GM10847 (cell line): ENCODE measurements around the gene SPPL3.

Experiments used
- POLR2A ChIP-seq: IDR thresholded peaks from 2 replicates; pipeline ENCODE4 v1.6.1; 2011; ENCODE audit not compliant: insufficient read length; ENCODE audit errors: extremely low read depth

SPPL3 gene

DNA sequence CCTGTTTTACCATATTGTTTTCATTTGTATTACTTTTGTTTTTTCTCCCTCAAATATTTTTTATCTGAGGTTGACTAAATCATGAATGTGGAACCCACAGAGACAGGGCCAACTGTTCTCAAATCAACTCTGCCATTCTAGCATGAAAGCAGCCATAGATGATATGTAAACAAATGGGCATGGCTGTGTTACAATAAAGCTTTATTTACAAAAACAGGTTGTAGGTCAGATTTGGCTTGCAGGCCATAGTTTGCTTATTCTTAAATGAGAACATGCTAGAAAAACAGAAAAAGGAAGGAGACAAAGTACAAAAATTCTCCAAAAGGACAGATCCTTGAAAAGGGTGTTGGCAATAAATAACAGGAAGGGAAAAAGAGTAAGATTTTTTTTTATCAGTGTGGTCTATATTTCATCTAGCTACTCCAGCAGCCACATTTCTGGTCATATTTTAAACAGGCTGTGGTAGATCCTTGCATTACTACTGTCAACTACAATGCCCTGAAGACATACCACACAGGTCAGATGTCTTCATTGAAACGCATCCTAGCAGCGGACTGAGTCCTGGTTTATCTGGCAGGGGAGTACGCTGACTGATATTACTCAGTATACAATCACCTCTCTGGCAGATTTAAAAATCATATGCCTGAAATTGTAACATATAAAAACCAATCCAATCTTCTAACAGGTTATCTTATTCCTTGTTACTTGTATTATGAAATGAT is 42.9 kb downstream of the SPPL3 start:
- no peak for TF ChIP-seq POLR2A

DNA sequence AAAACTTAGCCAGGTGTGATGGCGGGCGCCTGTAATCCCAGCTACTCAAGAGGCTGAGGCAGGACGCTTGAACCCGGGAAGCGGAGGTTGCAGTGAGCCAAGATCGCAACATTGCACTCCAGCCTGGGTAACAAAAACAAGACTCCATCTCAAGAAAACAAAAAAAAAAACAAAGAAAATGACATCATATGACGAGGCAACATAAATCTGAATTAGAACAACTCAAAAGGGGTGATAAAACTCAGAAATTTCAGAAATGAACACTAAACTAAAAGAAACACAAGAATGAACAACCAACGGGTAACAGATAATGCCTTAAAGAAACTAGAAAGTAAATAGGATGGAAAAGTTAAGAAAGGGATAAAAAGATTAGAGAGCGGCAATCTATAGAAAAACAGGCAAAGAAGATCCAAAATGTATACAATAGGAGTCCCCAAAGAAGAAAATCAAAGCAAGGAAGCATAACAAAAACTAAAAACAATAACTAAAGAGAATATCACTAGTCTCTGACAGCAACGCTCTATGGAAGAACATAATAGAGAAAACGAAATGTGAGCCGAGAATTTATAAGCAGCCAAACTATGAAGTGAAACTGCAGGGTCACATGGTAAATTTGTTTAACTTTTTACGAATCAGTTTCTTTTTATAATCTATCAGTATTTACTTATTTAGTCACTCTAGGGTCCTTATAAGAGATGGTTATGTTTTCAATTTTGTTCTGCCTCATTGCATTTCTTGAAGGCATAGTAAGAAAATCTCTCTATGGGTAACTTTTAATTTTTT is 45.7 kb downstream of the SPPL3 start:
- TF ChIP-seq POLR2A, result no peak

- no peak for TF ChIP-seq POLR2A
These were observed 47.2 kb downstream of the SPPL3 start for GRCh38 chr12:120856980-120857379.

DNA sequence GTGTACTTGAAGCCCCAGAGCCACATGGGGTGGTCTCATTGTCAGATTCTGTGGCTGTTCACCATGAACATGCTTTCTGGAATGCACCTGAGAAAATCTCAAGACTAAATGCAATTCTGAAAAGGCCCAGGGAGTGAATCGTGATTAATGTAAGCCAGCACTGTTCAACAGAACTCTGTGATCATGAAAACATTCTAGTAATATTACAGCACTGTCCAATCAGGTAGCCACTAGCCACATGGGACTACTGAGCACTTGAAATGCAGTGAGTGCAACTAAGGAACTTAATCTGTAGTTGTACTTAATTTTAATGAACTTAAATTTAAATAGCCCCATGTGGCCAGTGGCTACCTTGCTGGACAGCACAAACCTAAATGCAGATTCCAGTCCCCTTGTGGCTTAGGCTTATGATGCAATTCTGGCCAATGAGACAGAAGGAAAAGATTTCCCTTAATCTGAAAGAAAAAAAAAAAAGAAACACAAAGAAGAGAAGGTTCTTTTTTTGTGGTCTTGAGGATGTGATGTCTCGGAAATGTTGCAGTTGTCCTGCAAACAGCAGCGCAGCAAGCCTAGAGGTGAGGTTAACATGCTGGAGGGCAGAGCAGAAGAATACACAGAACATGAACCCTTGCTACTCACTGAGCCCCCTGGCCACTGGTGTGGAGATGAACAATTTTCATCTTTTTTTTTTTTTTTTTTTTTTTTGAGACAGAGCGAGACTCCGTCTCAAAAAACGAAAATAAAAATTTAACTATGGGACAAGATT is 48.2 kb downstream of the SPPL3 start:
- TF ChIP-seq POLR2A, result no peak

- TF ChIP-seq POLR2A, result no peak
These were observed 49.4 kb downstream of the SPPL3 start for GRCh38 chr12:120854804-120855203.

GRCh38 chr12:120853188-120853587 is 51.0 kb downstream of the SPPL3 start:
- TF ChIP-seq POLR2A, result no peak

- TF ChIP-seq POLR2A, result no peak
These were observed 52.2 kb downstream of the SPPL3 start for GRCh38 chr12:120851944-120852343.

DNA sequence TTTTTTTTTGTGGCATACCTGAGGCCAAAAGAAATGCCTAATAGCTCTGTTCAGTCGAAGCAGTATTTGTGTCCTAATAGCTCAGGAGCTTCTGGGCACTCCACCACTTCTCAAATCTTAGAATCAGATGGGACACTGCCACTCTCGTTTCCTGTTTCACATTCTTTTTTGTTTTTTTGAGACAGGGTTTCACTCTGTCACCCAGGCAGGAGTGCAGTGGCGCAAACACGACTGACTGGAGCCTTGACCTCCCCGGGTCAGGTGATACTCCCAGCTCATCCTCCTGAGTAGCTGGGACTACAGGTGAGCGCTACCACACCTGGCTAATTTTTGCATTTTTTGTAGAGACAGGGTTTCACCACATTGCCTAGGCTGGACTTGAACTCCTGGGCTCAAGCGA is 52.7 kb downstream of the SPPL3 start:
- TF ChIP-seq POLR2A, result no peak

GRCh38 chr12:120849765-120850164 is 54.4 kb downstream of the SPPL3 start:
- TF ChIP-seq POLR2A, result no peak

- no peak for TF ChIP-seq POLR2A
These were observed 56.3 kb downstream of the SPPL3 start for GRCh38 chr12:120847814-120848213.

DNA sequence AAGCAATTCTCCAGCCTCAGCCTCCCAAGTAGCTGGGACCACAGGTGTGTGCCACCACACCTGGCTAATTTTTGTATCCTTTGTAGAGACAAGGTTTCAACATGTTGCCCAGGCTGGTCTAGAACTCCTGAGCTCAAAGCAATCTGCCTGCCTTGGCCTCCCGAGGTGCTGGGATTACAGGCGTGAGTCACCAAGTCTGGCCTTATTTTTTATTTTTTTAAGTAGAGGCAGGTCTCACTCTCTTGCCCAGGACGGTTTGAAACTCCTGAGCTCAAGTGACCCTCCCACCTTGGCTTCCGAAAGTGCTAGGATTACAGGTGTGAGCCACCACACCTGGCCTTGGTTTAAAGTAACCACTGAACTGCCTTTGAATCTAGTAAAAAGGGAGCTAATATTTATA is 56.8 kb downstream of the SPPL3 start:
- no peak for TF ChIP-seq POLR2A

- TF ChIP-seq POLR2A, result no peak
These were observed 57.4 kb downstream of the SPPL3 start for GRCh38 chr12:120846721-120847120.

DNA sequence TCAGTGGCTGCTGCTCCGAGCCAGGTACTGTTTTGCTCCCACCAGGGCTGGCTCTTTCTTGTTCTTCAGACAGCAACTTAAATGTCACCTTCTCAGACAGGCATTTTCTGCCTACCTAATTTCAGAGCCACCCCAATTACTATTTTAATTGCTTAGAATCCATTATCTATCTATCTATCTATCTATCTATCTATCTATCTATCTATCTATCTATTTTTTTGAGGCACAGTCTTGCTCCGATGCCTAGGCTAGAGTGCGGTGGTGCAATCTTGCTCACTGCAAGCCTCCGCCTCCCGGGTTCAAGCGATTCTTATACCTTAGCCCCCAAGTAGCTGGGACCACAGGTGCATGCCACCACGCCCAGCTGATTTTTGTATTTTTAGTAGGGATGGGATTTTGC is 58.5 kb downstream of the SPPL3 start:
- no peak for TF ChIP-seq POLR2A

DNA sequence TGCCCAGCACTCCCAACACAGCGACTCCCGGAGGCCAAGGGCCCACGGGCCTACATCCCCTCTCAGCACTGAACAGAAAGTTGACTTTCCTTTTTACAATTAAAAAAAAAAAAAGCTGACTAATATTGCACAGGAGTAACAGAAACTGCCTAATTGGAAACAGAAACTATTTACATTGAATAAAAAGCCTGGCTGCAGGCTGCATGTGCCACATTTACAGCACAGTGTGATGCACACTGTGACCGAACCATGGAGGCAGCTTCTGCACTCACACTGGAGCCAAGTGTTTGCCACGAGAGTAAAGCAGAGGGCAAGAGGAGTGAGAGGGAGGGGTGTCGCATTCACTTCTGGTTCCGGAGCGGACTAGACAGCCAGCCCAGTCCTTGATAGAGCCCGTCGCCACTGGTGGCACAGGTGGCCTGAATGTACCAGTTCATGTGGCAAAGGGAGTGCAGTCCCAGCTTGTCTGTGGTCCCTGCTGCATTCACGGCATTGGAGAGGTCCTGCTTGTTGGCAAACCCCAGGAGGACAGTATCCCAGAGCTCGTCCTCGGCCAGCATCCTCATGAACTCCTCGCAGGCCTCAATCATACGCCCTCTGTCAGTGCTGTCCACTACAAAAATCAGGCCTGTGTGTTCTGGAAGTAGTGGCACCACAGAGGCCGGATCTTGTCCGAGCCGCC is 59.2 kb downstream of the SPPL3 start:
- TF ChIP-seq POLR2A, result no peak

- TF ChIP-seq POLR2A, result no peak
These were observed 59.9 kb downstream of the SPPL3 start for GRCh38 chr12:120844297-120844696.
